CD4-positive, alpha-beta T cell treated with Interleukin-6 for 4 hours (primary cell): ENCODE data around the gene PBRM1.
A peak's percentile ranks its signal among the peaks of the same experiment; 100 is the strongest.

Experiments used
- DNase-seq: peaks from one replicate; pipeline ENCODE4 v3.0.0-alpha.2; 2020; ENCODE audit warnings: mixed read lengths

Gene PBRM1

DNA sequence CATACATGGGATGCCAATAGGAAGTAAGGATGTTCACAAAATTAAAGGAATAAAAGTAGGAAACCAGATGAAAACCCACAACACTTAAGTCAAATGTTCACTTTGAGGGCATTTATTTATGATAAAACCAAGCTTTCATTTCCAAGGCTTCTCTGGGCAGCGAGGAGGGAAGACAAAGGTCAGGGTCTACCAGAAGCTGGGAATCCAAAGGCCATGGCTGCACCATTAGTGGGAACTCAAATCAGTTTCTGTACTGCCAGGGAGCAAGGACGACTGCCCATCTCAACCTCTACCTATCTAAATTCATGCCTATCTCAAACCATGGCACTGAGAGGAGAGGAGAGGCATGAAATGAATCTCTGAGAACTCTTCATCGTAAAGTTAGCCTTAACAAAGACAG lies 22.6 kb downstream of the PBRM1 start:
- no peak for DNase-seq

DNA sequence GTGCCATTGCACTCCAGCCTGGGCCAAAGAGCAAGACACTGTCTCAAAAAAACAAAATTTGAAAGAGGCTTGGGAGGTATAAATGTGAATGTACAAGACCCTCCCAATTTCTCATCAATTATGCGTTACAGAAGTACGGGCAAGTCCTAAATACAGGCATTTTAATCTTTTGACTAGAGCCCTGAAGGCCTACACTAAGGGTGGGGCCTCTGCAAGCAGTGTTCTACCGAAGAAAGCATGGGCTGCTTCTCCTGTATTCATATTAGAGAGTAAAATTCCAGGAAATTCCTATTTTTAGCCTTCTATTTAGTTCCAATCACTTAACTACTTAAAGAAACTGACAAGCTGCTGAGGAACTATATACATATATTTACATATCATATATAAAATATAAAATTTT lies 25.7 kb downstream of the PBRM1 start:
- DNase-seq: no peak

DNA sequence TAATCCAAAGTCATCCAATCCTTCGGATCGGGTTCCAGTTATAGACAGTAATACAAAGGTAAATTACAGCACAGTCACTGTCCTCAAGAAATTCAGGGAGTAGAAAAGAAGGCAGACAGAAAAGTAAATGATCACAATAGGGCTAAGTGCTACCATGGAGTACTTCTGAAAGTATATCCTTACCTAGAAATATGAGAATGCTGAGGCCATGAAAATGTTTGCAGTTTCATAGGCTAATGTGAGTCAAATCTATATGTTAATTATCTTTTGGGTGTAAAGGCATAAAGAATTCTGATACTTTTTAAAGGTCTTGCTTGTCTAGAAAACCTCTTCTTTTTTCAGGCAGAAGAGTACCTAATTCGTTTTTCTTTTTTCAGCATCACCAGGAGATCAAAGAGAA lies 29.8 kb downstream of the PBRM1 start:
- DNase-seq: no peak

GRCh38 chr3:52651592-52651991 lies 34.1 kb downstream of the PBRM1 start:
- DNase-seq: no peak

- DNase-seq: no peak
Measured at GRCh38 chr3:52650439-52650838, 35.3 kb downstream of the PBRM1 start.

- DNase-seq: no peak
Measured at GRCh38 chr3:52649461-52650210, 36.1 kb downstream of the PBRM1 start.

DNA sequence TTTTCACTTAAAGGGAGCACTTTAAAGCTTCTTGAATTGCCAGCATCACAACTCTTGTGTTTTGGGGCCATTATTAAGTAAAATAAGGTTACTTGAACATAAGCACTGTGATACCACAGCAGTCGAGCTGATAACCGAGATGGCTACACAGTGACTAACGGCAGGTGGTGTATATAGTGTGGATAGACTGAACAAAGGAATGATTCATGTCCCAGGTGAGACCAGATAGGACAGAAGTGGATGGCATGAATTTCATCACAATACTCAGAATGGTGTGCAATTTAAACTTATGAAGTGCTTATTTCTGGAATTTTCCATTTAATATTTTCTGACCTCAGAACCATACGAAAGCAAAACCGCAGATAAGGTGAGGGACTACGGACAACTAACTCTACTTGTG lies 40.2 kb downstream of the PBRM1 start:
- no peak for DNase-seq

GRCh38 chr3:52636673-52637072 lies 49.0 kb downstream of the PBRM1 start:
- DNase-seq: peak; percentile 4

GRCh38 chr3:52633786-52634185 lies 51.9 kb downstream of the PBRM1 start:
- DNase-seq: no peak

GRCh38 chr3:52625041-52625440 lies 60.7 kb downstream of the PBRM1 start:
- no peak for DNase-seq

DNA sequence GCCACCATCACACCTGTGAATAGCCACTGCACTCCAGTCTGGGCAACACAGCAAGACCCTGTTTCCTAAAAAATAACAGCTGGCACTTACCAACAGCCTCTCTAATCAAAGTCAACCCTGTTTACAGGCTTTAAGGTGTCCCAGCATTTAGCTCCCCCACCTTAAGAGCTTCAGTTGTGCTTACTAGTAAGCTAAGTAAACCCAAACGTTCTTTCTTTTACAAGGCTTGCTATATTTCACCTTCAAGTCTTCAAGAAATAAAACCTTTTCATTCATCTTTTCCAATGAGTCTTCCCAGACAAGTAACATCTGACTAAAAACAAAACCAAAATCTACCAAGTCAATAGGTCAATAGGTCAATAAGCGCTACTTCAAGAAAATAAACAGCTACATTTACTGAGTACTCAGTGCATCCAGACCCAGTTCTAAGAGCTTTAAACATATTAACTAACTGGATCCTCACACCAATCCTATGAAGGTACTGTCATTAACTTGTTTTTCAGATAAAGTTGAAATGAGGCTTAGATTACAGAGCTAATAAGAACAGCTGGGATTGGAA lies 62.4 kb downstream of the PBRM1 start:
- no peak for DNase-seq

GRCh38 chr3:52620580-52620979 lies 65.1 kb downstream of the PBRM1 start:
- no peak for DNase-seq

DNA sequence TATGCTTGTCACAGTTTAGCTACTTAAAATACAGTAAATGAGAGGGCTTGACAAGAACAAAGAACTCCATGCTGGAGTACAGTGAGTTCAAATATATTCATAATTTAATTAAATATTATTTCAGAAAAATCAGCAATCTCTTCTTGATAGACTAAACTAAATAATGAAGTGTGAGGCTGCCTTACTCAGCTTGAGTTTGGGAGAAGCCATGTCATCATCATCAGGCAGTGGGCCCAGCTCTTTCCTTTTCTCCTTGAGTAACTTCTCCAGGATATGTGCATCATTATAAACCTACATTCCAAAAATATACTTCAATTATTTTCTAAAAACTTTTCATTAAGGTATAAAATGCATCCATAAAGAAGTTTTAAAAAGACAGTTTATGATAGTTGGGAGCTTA lies 70.5 kb downstream of the PBRM1 start:
- no peak for DNase-seq

- no peak for DNase-seq
Measured at GRCh38 chr3:52614689-52615088, 71.0 kb downstream of the PBRM1 start.

GRCh38 chr3:52609316-52609815 lies 76.3 kb downstream of the PBRM1 start:
- DNase-seq: no peak

- DNase-seq: no peak
Measured at GRCh38 chr3:52608337-52608736, 77.4 kb downstream of the PBRM1 start.

DNA sequence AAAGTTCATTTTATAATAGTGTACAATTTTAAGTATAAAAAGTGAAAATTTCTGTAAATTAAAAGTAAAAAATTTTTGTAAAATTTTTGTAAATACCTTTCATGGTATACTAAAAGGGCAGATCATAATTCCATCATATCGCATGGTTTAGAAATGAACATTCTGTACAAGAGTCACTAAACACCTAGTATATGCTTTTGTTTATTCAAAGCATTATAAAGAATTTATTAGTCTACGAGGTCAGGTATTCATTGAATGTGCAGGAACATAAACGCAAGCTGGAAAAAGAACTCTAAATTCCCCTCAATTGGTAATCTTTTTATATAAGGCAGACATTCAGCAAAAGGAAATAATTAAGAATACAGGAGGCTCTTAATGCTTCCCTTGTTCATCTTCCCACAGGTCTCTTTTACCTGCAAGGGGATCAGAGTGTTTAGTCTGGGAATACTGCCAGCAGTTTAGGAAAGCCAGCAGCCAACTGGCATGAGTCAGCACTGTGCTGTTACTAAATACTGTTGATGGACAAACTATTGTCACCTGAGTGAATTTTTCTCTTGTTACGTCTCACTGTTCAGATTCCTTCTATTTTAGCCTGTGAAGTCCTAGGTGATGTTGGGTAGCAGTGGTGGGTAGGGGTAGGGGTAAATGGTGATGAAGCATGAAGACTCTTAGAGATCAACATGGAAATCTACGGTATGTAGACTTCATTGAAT lies 79.2 kb downstream of the PBRM1 start:
- no peak for DNase-seq

DNA sequence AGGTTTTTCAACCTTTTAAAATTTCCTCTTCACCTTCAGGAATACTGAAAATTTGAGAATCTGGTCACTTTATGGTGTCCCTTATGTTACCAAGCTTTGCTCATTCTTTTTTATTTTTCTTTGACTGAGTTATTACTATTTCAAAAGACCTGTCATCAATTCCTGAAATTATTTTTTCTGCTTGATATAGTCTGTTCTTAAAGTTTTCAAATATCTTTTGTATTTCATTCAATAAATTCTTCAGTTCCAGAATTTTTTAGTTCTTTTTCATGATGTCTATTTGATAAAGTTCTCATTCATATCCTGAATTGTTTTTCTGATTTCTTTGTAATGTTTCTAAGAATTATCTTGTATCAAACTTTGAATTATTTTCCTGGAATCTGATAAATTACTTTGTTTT lies 85.5 kb downstream of the PBRM1 start:
- no peak for DNase-seq

DNA sequence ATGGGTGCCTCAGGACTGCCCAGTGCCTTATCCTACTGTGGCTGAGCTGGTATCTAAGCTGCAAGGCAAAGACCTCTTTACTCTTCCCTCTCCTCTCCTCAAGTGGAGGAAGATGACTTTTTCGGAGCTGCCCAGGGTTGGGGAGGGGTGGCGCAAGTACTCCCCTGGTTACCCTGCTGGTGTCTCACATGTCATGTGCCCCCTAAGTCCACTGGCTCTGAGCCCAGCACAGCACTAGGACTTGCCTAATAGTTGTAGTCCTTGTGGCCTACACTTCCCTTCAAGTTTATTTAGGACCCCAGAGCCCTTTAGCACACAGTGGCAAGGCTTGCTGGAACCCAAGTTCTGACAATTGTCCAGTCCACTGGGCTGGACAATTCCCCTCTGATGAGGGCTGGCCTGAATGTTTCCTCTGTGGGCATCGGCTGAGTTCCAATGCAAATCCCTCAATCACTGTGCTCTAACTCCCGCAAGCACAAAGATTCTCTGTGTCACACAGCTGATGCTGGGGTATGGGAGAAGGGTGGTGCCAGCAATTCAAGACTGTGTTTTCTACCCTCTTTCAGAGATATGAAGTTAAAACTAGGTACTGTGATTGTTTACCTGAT lies 89.0 kb downstream of the PBRM1 start:
- no peak for DNase-seq

GRCh38 chr3:52593103-52593502 lies 92.6 kb downstream of the PBRM1 start:
- no peak for DNase-seq

- DNase-seq: no peak
Measured at GRCh38 chr3:52574056-52574965, 111.4 kb downstream of the PBRM1 start.

GRCh38 chr3:52572221-52572620 lies 113.5 kb downstream of the PBRM1 start:
- no peak for DNase-seq

DNA sequence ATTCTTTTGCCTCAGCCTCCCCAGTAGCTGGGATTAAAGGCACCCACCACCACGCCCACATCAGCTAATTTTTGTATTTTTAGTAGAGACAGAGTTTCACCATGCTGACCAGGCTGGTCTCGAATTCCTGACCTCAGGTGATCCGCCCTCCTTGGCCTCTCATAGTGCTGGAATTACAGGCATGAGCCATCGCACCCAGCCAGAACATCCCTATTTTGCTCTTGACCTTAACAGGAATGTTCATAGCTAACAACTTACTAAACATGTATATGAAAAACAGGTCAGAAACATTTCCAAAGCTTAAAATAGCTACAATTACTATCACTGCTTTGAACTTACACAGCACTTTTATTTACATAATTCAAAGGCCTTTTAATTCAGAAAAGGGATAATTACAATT lies 115.6 kb downstream of the PBRM1 start:
- no peak for DNase-seq
